Right renal pelvis (tissue), 4 donors: Measurements from ENCODE around the gene RXRA. TPM values are rescaled to one million over a fixed set of nuclear protein-coding genes. Genes with fewer than 3 reads are reported as not detected.
"Not testable (repeated sequence)": the region's sequence is repeated elsewhere in the genome, so short reads cannot be mapped to it uniquely, and the experiment has no call there.

Experiments
- DNase-seq, 4 donors: peaks; one replicate each; pipeline ENCODE4 v3.0.0-alpha.2; 2013; ENCODE audit warnings: low read depth in 4 of 4, low spot score in 3 of 4, missing footprints in 1 of 4
- polyA plus RNA-seq, 4 donors: library from polyadenylated mRNA; unstranded; fragments of 120-200 nt; gene quantifications; one replicate each; pipeline ENCODE4 v1.2.1, GENCODE V29; 2013; ENCODE audit not compliant: insufficient read length in 4 of 4

The RXRA gene
- polyA plus RNA-seq, 4 donors = 42.5 to 56.0 (median 46.7) TPM

DNA sequence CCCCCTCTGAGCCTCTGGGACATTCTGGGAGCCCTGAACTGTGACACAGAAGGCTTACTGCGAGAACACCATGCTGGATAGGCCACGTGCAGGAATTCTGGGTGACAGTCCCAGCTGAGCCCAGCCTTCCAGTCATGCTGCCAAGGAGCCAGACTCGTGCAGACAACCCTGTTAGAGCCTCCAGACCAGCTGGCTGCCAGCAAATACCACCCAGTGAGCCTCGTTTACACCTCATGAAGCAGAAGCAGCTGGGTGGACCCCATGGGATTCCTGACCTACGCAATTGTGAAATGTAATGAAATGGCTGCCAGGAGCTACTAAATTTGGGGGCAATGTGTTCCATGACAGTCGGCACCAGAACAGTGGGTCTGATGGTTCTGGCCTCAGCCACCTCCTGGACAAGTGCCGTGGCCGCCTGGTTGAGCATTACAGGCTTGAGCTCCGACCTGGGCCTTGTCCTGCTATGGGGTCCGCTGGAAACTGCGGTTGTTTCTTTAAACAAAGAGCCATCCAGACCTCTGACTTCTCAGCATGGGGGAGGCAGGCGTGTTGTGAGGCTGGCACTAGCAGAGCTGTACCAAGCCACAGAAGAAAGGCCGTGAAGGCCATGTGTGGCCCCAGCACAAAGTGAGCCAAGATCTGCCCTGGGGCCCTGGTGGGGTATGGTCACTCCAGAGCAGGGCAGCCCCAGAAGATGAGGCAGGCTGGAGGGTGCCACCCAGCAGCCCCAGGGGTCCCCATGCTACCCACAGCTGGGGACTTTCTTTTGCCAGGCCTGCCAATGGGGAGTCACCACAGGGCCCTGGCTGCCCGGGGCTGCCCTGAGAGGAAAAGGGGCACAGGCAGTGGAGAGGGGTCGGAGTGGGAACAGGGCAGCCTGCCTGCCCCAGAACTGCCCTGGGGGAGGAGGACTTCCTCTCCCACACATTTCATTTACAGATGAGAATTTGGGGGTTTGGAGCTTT lies 19.3 kb upstream of the RXRA start:
- DNase-seq = no peak

DNA sequence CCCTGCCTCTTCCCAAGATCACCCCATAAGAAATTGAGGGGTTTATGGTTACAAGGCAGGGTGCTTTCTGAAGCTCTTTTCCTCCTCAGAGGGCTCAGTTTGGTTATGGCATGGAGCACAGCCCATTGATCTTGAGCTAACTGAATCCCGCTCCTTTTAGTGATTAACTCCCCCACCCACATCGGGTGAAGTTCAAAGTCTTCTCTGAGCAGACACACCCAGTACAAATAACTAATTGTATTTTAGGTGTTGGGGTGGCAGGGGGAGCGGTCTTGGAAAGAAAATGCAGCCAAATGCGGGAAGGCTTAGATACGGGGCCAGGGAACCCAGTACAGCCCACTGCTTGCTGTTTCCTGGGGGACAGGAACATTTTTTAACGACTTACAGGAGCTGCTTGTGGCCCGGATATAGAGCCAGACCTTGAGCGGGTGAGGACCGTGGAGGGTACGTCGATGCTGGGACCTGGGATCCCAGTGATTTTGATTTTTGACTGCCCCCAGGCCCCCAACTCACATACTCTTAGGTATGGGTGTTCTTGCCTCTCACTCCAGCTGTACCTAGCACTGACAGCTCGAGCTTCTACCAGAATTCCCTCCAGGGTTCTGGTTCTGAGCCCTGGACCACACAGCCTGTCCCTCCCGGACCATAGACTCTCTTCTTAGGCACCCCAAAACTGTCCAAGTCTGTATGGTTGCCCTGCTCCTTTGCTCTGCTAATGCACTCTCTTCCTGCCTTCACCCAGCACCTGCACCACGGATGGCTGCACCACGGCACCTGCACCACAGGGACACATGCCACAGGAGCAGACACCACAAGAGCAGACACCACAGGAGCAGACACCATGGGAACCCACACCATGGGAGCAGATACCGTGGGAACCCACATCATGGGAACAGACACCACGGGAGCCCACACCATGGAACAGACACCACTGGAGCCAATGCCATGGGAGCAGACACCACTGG lies 18.3 kb upstream of the RXRA start:
- DNase-seq = no peak

DNA sequence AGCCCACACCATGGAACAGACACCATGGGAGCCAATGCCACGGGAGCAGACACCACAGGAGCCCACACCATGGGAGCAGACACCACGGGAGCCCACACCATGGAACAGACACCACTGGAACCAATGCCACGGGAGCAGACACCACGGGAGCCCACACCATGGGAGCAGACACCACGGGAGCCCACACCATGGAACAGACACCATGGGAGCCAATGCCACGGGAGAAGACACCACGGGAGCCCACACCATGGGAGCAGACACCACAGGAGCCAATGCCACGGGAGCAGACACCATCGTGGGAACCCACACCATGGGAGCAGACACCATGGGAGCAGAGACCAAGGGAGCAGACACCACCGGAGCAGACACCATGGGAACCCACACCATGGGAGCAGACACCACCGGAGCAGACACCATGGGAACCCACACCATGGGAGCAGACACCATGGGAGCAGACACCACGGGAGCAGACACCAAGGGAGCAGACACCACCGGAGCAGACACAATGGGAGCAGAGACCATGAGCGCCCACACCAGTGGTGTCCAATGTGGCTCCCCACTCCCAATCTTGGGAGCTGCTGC lies 17.5 kb upstream of the RXRA start:
- not testable (repeated sequence) for DNase-seq

DNA sequence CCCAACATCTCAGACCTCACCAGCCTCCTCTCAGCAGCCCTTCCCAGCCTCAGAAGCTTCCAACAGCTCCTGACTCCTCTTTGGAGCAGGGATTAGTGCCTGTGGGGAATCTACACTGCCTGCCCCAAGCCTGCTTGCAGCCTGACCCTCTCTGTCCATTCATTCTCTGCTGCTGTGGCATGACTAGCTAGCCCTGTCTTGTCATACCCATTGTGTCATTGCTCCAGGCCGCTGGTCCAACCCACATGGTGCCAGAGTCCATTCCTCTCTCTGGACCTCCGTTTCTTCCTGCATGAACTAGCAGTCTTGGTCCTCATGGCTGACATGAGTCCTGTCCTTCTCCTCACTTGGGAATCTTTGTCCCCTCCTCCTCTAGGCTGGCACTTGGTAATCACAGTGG lies 12.8 kb upstream of the RXRA start:
- no peak for DNase-seq

DNA sequence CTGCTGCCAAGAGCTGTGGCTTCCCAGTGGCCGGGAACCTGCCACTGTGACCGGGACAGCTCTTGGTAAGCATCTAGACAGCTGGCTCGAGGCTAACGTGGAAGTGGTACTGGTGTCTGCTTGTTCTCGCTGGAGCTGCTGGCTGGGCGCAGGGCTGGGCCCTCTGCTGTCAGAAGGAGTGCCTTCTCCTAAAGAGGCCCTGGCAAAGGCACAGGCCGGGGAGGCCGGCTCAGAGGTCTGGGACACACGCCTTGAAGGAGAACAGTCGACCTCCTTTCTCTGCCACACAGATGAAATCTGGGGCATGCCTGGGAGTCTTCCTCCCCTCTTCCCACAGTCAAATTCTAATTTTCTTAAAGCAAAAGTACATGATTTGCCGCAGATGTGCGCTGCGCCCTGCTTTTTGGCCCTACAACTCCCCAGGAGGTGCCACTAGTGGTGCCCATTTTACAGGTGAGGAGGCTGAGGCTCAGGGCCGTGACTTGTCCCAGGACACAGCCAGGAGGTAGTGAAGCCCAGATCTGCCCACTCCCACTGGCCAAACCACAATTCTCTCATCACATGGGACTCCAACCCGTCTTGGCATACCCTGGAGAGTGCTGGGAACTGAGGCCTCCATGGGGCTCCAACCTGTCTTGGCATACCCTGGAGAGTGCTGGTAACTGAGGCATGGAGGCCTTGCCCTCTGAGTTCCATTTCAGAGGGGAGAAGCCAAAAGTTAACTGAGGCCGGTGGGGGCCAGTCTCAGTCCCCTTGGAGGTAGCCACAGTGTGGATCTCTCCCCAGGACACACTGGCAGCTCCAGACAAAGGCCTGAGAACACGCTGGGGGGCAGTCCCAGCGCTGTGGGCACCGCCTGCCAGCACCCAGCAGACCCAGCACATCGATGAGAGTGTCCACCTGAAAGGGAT lies 12.0 kb upstream of the RXRA start:
- no peak for DNase-seq

GRCh38 chr9:134314950-134315715 lies 11.1 kb upstream of the RXRA start:
- no peak for DNase-seq

- DNase-seq = no peak
Measured at GRCh38 chr9:134315716-134316448, 10.4 kb upstream of the RXRA start.

- DNase-seq = no peak
Measured at GRCh38 chr9:134316449-134317160, 9.7 kb upstream of the RXRA start.

GRCh38 chr9:134317400-134317789 lies 8.9 kb upstream of the RXRA start:
- no peak for DNase-seq

DNA sequence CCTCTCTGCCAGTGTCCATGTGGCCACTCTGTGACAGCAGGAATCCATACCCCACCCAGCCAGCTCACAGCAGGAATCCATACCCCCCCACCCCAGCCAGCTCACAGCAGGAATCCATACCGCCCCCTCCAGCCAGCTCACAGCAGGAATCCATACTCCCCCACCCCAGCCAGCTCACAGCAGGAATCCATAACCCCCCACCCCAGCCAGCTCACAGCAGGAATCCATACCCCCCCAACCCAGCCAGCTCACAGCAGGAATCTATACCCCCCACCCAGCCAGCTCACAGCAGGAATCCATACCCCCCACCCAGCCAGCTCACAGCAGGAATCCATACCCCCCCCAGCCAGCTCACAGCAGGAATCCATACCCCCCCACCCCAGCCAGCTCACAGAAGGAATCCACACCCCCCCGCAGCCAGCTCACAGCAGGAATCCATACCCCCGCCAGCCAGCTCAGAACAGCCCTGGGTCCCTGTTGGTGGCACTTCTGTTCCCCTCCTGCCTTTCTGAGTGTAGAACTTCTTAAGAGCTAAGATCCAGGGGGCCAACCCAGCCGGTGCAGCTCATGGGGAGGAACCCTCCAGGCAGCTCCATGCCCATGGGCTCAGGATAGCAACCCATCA lies 8.4 kb upstream of the RXRA start:
- DNase-seq = no peak

DNA sequence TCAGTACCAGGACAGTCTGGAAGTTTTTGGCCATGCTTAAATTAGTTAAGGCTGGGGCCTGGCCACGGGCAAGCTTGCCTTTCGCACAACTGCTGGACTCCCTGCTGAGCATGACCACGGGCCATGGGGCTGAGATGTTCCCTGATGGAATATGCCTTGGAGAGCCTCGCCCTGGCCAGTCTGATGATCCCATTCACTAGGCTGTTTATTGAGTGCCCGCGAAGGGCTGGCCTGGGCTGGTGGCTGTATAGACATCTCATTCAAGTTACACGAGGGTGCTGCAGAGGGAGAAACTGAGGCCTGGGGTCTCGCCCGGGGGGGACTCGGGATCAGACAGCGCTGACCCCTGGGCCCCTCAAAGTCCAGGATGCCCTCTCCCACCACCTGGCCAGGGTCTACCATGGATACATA lies 7.8 kb upstream of the RXRA start:
- no peak for DNase-seq

DNA sequence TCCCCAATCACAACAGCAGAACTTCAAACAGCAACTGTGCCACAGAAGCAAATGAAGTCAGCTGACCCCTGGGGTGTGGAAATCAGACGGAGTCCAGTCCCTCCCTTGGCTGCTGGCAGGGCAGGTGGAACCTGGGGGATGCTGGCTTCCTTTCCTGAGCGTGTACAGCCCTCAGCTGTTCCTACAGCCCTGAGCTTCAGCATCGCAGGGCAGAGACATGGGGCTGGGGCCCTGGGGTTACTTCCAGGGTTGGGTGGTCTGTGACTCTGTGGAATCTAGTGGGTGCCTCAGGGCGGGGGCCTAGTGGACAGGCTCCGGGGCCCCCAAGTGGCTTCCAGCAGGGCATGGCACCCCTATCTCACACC lies 7.3 kb upstream of the RXRA start:
- DNase-seq = no peak

DNA sequence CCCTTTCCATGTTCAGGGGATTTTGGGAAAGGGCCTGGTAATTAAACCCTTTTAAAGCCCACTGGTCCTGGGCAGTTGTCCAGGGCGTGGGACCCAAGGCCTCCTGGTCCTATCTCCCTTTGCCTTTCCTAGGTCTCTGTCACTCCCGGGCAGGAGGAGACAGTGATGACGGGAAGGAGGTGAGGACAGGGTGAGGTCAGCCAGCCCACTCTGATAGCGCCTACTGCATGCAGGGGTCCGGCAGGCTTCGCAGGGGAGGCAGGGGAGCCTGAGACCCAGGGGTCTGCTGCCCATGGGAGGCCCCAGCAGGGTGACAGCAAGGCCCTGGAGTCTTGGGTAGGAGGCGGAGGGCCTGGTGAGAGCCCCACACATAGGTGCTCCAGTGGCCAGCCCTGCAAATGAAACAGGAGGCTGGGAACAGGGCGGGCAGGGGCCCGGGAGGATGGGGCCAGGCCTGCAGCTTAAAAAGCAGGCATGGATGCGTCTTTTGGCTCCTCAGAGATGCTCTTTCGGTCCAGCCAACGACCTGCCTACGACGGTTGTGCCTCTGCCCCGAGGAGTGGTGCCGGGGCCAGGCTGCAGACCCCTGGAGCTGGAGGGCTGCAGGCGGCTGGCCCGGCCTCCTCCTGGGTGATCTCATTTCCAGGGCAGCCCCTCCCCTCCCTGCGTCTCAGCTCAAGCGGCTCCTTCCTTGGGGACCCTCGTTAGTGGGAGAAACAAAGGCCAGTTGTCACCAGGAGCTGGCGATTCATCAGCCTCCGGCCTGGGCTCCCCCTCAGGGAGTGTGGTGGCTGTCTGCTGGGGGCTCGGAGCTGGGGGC lies 6.7 kb upstream of the RXRA start:
- DNase-seq = no peak

DNA sequence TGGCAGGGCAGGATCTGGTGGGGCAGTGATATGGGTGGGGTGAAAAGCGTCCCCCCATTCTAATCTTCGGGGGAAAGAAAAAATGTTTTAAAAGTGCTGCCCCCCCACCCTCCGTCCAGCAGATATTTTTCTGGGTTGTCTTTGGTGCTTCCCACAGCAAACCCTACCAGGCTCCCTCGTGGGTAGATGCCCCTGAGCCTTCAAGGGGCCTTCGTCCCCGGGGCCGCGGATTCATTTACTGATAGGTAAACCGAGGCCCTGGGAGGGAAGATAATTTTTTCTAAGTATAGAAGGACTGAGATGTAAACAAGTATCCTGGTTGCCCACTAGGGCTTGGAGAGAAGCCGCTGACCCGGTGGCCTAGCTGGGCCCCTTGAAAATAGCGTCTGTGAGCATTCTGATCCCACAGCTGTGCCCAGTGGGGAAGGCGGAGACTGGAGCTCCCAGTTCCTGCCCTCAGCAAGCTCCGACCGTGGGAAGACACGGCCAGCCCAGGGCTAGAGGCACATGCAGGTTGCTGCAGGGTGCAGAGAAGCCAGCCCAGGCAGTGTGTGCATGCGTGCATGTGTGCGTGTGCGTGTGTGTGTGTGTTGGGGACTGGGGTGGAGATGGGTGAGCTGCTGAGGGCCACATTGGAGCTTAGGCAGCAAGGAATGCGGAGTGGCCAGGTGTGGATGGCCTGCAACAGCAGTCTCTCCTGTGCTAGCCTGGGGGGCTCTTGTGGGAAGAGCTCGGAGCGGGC lies 6.0 kb upstream of the RXRA start:
- DNase-seq = no peak

GRCh38 chr9:134320868-134321471 lies 5.3 kb upstream of the RXRA start:
- no peak for DNase-seq

GRCh38 chr9:134321531-134321930 lies 4.7 kb upstream of the RXRA start:
- DNase-seq = no peak
